GM20000 (cell line): Measurements from ENCODE around the gene MUC4.
"Not testable (repeated sequence)": the region's sequence is repeated elsewhere in the genome, so short reads cannot be mapped to it uniquely, and the experiment has no call there.

Experiments used
- DNase-seq: peaks from one replicate; pipeline ENCODE4 v3.0.0; 2012; ENCODE audit warnings: low spot score
- CTCF ChIP-seq: IDR thresholded peaks from 2 replicates; pipeline ENCODE4 v1.5.1; 2012; ENCODE audit warnings: mild to moderate bottlenecking, control low read depth; ENCODE audit errors: extremely low read depth, missing control alignments

MUC4 gene

GRCh38 chr3:195714380-195715011 is 97.2 kb downstream of the MUC4 start:
- DNase-seq, result no peak
- TF ChIP-seq CTCF, result no peak

GRCh38 chr3:195713150-195713549 is 98.6 kb downstream of the MUC4 start:
- DNase-seq, result not testable (repeated sequence)

- not testable (repeated sequence) for DNase-seq
These were observed 99.2 kb downstream of the MUC4 start for GRCh38 chr3:195712535-195712910.

- TF ChIP-seq CTCF, result no peak
- no peak for DNase-seq
These were observed 99.8 kb downstream of the MUC4 start for GRCh38 chr3:195711813-195712534.

GRCh38 chr3:195711091-195711812 is 100.5 kb downstream of the MUC4 start:
- DNase-seq, result not testable (repeated sequence)

- DNase-seq, result not testable (repeated sequence)
These were observed 101.4 kb downstream of the MUC4 start for GRCh38 chr3:195710126-195710905.

GRCh38 chr3:195709676-195710085 is 102.0 kb downstream of the MUC4 start:
- no peak for DNase-seq
- no peak for TF ChIP-seq CTCF

GRCh38 chr3:195708626-195709481 is 102.9 kb downstream of the MUC4 start:
- no peak for TF ChIP-seq CTCF
- peak; percentile 6 for DNase-seq

- no peak for TF ChIP-seq CTCF
- DNase-seq, result peak; percentile 2
These were observed 103.7 kb downstream of the MUC4 start for GRCh38 chr3:195708061-195708460.
